ENCODE measurements around the gene THNSL1.

Gene THNSL1

DNA sequence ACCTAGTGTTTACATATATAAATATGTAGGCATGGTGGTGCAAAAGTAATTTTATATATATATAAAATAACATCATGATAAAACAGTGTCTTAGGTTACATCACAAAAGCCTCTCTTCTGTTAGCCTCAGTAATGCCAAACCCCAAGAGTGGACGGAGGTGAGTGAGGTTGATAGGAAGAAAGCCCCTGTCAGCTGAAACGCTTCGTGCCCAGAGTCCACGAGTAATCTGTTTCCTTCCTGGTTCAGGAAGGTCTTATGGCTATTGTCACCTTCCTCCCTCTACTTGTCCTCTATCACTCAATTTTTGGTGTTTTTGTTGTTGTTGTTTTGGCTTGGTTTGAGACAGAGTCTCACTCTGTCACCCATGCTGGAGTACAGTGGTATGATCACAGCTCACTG lies 41.5 kb downstream of the THNSL1 start:
- DNase-seq (ENCODE audit: low spot score), result no peak

DNA sequence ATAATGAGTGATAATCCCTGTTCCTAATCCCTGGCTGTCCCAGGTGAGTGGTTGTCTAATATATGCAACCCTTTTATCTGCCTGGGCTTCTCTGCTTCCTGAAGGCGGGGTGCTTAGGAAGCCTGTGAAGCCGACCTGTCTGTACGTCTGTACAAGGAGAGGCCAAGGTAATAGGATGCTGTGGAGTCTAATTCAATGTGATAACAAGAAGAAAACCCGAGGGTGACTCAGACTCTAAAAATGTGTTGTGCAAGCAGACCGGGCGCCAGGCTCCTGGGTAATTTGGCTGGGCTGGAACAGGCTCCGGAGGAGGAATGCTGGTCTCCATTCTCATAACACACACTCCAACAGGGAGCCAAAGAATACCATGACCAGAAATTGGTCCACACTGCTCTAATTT lies 43.6 kb downstream of the THNSL1 start:
- DNase-seq (ENCODE audit: low spot score), result peak; percentile 76

DNA sequence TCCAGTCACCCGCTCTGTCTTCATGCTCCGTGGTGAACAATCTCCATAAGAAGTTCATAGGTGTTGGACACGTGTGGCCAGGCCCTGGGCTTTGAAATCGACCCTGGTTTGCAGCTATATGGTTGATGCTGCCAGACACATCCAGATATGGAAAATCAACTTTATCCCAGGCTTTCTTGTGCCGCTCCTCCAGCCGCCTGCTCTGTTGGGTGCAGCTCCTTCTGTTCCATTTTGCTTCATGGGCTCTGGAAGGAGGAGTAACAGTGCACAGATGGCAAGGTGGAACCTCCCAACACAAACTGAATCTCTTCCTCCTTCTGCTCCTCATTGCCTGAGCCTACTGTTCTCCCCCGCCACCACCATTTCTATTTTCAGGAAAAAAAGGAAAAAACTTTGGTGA lies 44.7 kb downstream of the THNSL1 start:
- DNase-seq (ENCODE audit: low spot score), result no peak

DNA sequence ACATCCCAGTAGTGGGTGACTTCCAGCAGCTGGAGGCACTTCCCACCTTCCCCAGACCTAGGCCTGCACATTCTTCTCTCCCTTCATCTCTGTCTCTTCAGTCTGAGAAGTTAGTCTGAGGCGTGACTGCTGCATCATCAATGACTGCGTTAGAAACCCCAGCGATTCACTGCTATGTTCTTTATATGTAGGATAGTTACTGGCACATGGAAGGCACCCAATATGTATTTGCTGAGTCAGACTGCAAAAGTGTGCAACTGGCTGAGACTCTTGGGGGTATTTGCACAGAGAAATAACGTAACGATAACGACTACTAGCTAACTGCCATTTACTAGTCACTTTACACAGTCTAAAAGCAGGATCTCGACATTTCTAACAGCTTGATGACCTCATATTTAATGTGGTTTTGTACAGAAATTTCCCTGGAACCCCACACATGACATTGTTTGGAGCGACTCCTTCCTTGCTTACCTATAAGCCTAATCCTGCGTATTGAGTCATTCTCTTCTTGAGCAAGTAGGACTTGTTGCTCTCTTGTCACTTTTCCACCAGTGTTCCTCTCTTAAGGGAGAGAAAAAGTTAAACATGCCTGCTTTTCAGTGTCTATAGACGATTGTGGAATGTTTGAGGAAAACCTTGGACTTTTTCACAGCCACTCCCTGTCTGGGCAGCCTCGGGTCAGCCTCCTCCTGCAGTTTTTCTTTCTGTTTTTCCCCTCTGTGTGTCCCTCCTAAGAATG lies 45.5 kb downstream of the THNSL1 start:
- no peak for DNase-seq (ENCODE audit: low spot score)

DNA sequence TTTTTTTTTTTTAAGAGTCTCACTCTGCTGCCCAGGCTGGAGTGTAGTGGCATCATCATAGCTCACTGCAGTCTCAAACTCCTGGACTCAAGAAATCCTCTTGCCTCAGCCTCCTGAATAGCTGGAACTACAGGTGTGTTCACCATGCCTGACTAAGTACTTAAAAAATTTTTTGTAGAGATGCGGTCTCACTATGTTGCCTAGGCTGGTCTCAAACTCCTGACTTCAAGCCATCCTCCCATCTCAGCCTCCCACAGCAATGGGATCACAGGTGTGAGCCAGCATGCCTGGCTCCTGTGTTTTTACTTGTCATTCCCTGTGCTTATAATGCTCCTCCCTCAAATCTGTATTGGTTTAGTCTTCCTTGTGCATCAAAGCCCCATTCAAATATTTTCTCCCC lies 46.7 kb downstream of the THNSL1 start:
- no peak for DNase-seq (ENCODE audit: low spot score)

DNA sequence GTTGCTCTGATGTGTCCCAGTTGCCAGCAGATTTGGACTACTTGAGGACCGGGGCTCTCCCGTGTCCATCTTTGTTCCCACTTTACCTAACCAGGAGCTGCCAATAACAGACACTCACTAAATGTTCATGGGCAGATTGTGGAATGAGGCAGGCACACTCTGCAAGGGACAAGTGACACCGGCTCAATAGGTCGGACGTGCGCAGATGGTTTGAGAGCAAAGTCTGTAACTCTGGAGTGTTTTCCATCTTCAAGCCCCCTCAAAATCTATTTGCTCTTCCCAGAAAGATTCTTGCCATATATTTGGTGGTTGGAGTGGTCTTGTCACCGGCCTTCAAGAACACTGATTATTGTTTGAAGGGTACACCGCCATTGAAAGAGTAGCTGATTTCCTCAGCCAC lies 47.2 kb downstream of the THNSL1 start:
- no peak for DNase-seq (ENCODE audit: low spot score)

DNA sequence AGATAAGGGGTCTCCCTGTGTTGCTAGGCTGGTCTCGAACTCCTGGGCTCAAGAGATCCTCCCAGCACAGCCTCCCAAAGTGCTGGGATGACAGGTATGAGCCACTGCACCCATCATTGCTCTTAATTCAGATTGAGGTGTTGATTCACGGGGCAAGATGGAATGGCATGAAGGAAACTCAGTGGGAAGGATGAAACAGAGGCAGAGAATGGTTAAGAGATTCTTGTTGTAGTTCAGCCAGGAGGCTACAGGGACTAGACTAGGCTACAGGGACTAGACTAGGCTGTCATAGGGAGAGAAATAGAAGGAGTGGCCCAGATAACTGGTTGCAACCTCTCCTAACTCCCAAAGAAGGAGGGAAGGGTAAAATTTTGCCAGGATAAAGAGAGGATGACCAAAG lies 48.0 kb downstream of the THNSL1 start:
- DNase-seq (ENCODE audit: low spot score), result no peak

DNA sequence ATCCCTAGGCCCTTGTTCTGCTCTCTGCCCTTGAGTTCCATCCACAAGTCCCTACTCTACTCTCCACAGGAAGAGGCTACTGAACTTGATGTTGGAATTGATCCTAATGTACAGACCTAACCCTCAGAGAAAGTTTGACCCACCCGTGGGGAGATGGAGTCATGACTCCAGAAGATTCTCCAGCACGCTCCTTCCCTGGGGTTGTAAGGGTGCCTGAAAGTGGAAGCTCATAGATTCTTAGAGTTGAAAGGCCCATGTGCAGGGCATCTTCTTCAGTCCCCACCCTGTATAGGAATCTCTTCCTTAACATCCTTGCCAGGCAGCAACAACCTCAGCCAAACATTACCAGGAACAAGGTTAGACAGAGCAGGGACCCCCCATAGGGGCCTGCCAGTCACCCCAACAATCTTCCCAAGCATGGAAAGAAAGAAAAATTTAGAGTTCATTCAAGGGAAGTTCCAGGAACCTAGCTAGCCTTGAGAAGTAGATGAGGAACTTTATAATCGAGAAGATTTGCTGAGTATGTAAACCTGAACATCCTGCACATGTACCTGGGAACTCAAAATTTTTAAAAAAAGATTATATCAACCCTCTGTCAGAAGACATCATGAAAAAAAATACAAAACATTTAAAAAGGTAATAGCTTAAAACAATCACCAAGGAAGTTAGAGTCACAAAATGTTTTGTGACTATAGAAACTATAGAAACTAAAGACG lies 49.5 kb downstream of the THNSL1 start:
- no peak for DNase-seq (ENCODE audit: low spot score)

DNA sequence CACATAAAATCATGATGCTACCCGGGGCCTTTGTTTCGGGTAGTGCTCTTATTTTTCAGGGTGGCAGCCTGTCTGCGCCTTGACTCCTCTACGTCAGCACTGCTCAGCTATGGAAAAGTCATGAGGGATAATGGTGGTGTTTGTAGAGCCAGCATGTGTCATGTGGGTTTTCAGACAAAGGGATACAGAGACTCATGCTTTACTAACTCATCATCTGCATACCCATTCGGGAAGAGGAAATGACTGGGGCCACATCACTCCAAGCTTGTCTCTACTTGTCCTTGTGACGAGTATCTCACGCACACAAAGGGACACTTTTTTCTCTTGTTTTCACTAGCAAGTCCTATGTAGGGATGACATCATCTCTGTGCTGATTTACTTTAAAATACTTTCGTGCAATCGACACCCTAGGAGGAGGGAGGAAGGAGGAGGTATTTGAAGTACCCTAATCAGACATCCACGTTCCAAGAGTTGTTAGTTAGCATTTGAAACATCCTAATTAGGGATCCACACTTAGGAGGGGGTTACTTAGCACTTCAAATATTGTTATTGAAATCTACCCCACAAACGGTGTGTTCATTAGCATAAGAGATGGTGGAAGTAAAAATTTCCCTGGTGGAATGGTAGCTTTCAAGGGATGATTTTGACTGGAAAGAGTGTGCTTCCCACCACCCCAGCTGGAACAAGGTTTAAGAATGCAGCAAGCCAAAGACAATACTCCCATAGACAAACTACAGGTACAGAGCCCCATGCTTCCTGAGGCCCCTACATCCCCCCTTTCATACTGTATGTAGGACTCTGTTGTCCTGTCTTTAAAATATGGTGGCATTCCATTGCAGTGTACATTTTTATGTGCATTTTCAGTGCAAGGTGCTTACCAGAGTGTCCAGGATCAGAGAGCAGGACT lies 52.0 kb downstream of the THNSL1 start:
- DNase-seq (ENCODE audit: low spot score), result peak; percentile 29

DNA sequence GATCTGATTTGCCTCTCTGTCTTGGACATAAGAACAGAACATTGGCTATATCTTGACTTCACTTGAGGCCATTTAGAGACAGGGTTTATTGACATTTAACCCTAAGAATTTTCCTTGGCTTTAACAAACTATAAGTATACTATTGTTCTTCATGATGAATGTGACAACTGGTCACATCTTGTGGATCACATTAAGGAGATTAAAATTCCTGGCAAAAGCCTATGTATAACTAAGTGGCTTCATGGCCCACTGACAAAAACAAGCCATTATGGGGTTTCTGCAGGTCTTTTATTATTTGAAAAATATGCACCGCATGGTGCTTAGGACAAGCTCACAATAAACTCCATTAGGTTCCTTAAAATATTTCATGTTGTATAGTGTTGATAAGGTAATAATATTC lies 54.8 kb downstream of the THNSL1 start:
- DNase-seq (ENCODE audit: low spot score), result no peak

DNA sequence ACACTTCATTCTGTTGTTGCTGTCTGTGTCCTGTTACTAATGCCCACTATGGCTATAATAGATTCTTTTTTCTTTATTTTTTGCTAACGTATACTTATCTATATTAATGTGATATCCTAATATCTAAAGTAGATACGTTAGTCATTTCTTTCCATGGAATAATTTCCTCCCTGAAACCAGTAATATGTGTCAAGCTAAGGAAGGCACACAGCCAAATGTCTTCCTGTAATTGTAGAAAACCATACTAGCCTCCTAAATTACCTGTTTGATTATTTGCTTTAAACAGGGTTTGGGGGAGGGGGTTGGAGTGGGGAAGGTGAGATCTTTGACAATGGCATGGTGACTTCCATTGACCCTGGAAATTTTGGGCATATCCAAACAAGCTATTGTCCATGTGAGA lies 56.4 kb downstream of the THNSL1 start:
- DNase-seq (ENCODE audit: low spot score), result no peak

DNA sequence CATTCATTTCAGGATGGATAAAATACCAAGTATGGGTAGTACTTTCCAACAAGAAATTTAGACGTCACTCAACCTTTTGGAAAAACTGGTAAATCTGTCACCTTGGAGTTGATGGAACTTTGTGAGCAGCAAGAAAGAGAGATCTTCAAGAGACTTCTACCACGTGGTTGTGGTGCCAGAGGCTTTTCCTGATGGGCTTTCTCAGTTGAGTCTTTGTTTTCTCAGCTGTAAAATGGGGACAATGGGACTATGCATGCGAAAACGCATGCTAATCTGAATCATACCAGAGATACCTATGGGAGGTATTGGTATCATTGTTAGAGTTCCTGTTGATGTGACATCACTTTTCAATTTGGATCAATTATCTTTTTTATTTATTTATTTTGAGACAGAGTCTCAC lies 59.4 kb downstream of the THNSL1 start:
- no peak for DNase-seq (ENCODE audit: low spot score)

Data from AG08396 (cell line).